HepG2 (cell line): ENCODE measurements around the gene IFI27L2. TPM values are rescaled to one million over a fixed set of nuclear protein-coding genes. Genes with fewer than 3 reads are reported as not detected.

Experiments
- AGO1 ChIP-seq: fragments of 200-400 bp; formaldehyde crosslinking; IDR thresholded peaks from 2 replicates; pipeline ENCODE4 v1.6.1; 2017; ENCODE audit warnings: mild to moderate bottlenecking, low read depth, low read length, moderate library complexity; ENCODE audit not compliant: poor library complexity, severe bottlenecking
- FOSL1 ChIP-seq: sonication (generic); formaldehyde crosslinking; IDR thresholded peaks from 2 replicates; pipeline ENCODE4 v1.9.0; 2021; ENCODE audit warnings: missing genetic modification reagents, borderline replicate concordance
- HNF4A ChIP-seq: sonication (generic); formaldehyde crosslinking; IDR thresholded peaks from 2 replicates; pipeline ENCODE4 v1.4.0; 2020; ENCODE audit warnings: missing genetic modification reagents
- NFKB2 ChIP-seq: sonication (generic); formaldehyde crosslinking; IDR thresholded peaks from 2 replicates; pipeline ENCODE4 v1.4.0; 2020; ENCODE audit warnings: missing genetic modification reagents, borderline replicate concordance
- SIN3A ChIP-seq: IDR thresholded peaks from 2 replicates; pipeline ENCODE4 v1.6.1; 2011; ENCODE audit warnings: low read depth, mild to moderate bottlenecking, control low read depth, low read length, borderline replicate concordance
- ZBTB21 ChIP-seq: sonication (generic); formaldehyde crosslinking; IDR thresholded peaks from 2 replicates; pipeline ENCODE4 v1.4.0; 2020; ENCODE audit warnings: missing genetic modification reagents
- ZMAT3 ChIP-seq: sonication (generic); formaldehyde crosslinking; conservative IDR thresholded peaks from 2 replicates; pipeline ENCODE4 v1.7.0; 2021; ENCODE audit warnings: missing genetic modification reagents
- ZNF24 ChIP-seq: fragments of 450-650 bp; IDR thresholded peaks from 2 replicates; pipeline ENCODE4 v1.6.1; 2017; ENCODE audit warnings: antibody characterized with exemption, mild to moderate bottlenecking
- ZSCAN31 ChIP-seq: sonication (generic); formaldehyde crosslinking; IDR thresholded peaks from 2 replicates; pipeline ENCODE4 v1.5.0; 2020; ENCODE audit warnings: low read depth, mild to moderate bottlenecking, missing genetic modification reagents
- polyA plus RNA-seq, 8 experiments: library from polyadenylated mRNA; depleted of rRNA in 3 of 8; stranded (reverse) in 7 of 8; unstranded in 1 of 8; fragments of >200 nt; fragmentation: Illumina TruSeq in 4 of 8; extraction: Trizol in 4 of 8; gene quantifications; 2 replicates each; pipeline versions ENCODE4 v1.2.1 to v1.2.3, GENCODE V29; 2011 to 2016; ENCODE audit warnings: low read depth in 4 of 8, missing spikeins in 1 of 8, mixed read lengths in 1 of 8; ENCODE audit not compliant: insufficient read depth in 1 of 8
- total RNA-seq, 5 experiments: library from RNA; depleted of rRNA; stranded (reverse); fragments of >200 nt; fragmentation: Illumina TruSeq; extraction: Trizol; gene quantifications; 2 replicates each; pipeline ENCODE4 v1.2.3, GENCODE V29; 2016; ENCODE audit warnings: low read depth in 1 of 5
- TF ChIP-seq, protein P1 (sequence below): sonication (generic); formaldehyde crosslinking; IDR thresholded peaks from 2 replicates; pipeline ENCODE4 v1.8.0; 2022; ENCODE audit warnings: low read depth, missing genetic modification reagents
- TF ChIP-seq, protein P2 (sequence below): sonication (generic); formaldehyde crosslinking; IDR thresholded peaks from 2 replicates; pipeline ENCODE4 v1.5.1; 2020; ENCODE audit warnings: missing genetic modification reagents, mild to moderate bottlenecking, borderline replicate concordance
- TF ChIP-seq, protein P3 (sequence below): sonication (generic); formaldehyde crosslinking; IDR thresholded peaks from 2 replicates; pipeline ENCODE4 v1.5.1; 2020; ENCODE audit warnings: mild to moderate bottlenecking, missing genetic modification reagents, moderate library complexity
- TF ChIP-seq, protein P4 (sequence below): IDR thresholded peaks from 2 replicates; pipeline ENCODE4 v1.6.1; 2016; ENCODE audit warnings: low read depth, missing genetic modification reagents, missing compliant biosample characterization
- TF ChIP-seq, protein P5 (sequence below): sonication (generic); formaldehyde crosslinking; IDR thresholded peaks from 2 replicates; pipeline ENCODE4 v1.4.0; 2020; ENCODE audit warnings: mild to moderate bottlenecking, missing genetic modification reagents

The IFI27L2 gene
- total and polyA plus RNA-seq, 2 of the 13 experiments (the other 11 are each of a cell fraction or from before 2014, with no cell fraction given): 4.3 to 4.8 TPM

DNA sequence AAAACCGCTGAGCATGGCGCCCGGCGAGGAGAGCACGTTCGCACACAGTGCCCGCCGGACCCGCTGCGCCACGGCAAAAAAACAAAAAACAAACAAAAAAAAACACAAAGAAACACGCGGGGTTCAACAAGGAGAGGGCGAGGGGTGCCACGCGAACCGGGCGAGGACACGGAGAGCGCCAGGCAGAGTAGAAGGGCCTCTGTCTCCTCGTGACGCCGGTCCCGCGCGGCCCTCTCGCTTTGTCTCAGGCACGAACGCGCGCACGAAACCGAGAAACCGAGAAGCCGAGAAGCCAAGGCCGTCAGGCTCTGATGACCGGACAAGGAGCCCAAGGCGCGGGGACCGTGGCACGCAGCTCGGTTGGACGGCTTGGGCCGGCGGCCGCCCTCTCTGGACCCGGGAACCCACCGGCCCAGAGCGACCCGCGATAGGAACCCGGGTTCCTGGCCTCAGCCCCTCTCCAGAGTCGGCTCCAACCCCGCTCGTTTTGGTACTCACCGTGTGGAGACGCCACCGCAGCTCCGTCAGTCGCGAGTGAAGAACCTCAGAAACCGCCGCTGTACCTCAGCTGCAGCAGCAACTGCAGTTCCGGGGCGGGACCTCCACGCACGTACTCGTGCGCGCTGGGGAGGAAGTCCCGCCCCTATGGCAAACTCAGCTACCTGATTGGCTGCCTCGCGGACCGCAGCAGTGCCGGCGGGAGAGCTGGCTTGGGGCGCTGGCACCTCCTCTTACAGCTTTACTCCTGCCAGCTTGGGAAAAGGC is 48.6 kb downstream of the IFI27L2 start, which contains the start of the genes DDX24 and IFI27L1 (continued):
- TF ChIP-seq, protein P1, sequence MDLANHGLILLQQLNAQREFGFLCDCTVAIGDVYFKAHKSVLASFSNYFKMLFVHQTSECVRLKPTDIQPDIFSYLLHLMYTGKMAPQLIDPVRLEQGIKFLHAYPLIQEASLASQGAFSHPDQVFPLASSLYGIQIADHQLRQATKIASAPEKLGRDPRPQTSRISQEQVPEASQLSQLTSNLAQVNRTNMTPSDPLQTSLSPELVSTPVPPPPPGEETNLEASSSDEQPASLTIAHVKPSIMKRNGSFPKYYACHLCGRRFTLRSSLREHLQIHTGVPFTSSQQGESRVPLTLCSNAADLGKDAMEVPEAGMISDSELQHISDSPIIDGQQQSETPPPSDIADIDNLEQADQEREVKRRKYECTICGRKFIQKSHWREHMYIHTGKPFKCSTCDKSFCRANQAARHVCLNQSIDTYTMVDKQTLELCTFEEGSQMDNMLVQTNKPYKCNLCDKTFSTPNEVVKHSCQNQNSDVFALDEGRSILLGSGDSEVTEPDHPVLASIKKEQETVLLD (CRISPR knock-in tag): no peak
- TF ChIP-seq ZSCAN31 (CRISPR knock-in tag): peak; percentile 76; the same call in 1 of the 2 replicates
- TF ChIP-seq FOSL1 (CRISPR knock-in tag): no peak
- 0 out of 2 replicates have a peak, but pooled peaks have one; percentile 45 for TF ChIP-seq ZMAT3
- TF ChIP-seq AGO1: peak; percentile 22
- TF ChIP-seq, protein P2, sequence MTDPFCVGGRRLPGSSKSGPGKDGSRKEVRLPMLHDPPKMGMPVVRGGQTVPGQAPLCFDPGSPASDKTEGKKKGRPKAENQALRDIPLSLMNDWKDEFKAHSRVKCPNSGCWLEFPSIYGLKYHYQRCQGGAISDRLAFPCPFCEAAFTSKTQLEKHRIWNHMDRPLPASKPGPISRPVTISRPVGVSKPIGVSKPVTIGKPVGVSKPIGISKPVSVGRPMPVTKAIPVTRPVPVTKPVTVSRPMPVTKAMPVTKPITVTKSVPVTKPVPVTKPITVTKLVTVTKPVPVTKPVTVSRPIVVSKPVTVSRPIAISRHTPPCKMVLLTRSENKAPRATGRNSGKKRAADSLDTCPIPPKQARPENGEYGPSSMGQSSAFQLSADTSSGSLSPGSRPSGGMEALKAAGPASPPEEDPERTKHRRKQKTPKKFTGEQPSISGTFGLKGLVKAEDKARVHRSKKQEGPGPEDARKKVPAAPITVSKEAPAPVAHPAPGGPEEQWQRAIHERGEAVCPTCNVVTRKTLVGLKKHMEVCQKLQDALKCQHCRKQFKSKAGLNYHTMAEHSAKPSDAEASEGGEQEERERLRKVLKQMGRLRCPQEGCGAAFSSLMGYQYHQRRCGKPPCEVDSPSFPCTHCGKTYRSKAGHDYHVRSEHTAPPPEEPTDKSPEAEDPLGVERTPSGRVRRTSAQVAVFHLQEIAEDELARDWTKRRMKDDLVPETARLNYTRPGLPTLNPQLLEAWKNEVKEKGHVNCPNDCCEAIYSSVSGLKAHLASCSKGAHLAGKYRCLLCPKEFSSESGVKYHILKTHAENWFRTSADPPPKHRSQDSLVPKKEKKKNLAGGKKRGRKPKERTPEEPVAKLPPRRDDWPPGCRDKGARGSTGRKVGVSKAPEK (CRISPR knock-in tag): peak; percentile 22; the same call in 1 of the 2 replicates
- TF ChIP-seq, protein P3, sequence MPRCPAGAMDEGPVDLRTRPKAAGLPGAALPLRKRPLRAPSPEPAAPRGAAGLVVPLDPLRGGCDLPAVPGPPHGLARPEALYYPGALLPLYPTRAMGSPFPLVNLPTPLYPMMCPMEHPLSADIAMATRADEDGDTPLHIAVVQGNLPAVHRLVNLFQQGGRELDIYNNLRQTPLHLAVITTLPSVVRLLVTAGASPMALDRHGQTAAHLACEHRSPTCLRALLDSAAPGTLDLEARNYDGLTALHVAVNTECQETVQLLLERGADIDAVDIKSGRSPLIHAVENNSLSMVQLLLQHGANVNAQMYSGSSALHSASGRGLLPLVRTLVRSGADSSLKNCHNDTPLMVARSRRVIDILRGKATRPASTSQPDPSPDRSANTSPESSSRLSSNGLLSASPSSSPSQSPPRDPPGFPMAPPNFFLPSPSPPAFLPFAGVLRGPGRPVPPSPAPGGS (CRISPR knock-in tag): peak; percentile 22; the same call in 1 of the 2 replicates
- TF ChIP-seq NFKB2 (CRISPR knock-in tag): peak; percentile 71; the same call in 1 of the 2 replicates
- TF ChIP-seq ZBTB21 (CRISPR knock-in tag): no peak
- TF ChIP-seq, protein P4, sequence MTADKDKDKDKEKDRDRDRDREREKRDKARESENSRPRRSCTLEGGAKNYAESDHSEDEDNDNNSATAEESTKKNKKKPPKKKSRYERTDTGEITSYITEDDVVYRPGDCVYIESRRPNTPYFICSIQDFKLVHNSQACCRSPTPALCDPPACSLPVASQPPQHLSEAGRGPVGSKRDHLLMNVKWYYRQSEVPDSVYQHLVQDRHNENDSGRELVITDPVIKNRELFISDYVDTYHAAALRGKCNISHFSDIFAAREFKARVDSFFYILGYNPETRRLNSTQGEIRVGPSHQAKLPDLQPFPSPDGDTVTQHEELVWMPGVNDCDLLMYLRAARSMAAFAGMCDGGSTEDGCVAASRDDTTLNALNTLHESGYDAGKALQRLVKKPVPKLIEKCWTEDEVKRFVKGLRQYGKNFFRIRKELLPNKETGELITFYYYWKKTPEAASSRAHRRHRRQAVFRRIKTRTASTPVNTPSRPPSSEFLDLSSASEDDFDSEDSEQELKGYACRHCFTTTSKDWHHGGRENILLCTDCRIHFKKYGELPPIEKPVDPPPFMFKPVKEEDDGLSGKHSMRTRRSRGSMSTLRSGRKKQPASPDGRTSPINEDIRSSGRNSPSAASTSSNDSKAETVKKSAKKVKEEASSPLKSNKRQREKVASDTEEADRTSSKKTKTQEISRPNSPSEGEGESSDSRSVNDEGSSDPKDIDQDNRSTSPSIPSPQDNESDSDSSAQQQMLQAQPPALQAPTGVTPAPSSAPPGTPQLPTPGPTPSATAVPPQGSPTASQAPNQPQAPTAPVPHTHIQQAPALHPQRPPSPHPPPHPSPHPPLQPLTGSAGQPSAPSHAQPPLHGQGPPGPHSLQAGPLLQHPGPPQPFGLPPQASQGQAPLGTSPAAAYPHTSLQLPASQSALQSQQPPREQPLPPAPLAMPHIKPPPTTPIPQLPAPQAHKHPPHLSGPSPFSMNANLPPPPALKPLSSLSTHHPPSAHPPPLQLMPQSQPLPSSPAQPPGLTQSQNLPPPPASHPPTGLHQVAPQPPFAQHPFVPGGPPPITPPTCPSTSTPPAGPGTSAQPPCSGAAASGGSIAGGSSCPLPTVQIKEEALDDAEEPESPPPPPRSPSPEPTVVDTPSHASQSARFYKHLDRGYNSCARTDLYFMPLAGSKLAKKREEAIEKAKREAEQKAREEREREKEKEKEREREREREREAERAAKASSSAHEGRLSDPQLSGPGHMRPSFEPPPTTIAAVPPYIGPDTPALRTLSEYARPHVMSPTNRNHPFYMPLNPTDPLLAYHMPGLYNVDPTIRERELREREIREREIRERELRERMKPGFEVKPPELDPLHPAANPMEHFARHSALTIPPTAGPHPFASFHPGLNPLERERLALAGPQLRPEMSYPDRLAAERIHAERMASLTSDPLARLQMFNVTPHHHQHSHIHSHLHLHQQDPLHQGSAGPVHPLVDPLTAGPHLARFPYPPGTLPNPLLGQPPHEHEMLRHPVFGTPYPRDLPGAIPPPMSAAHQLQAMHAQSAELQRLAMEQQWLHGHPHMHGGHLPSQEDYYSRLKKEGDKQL (CRISPR knock-in tag): no peak
- TF ChIP-seq, protein P5, sequence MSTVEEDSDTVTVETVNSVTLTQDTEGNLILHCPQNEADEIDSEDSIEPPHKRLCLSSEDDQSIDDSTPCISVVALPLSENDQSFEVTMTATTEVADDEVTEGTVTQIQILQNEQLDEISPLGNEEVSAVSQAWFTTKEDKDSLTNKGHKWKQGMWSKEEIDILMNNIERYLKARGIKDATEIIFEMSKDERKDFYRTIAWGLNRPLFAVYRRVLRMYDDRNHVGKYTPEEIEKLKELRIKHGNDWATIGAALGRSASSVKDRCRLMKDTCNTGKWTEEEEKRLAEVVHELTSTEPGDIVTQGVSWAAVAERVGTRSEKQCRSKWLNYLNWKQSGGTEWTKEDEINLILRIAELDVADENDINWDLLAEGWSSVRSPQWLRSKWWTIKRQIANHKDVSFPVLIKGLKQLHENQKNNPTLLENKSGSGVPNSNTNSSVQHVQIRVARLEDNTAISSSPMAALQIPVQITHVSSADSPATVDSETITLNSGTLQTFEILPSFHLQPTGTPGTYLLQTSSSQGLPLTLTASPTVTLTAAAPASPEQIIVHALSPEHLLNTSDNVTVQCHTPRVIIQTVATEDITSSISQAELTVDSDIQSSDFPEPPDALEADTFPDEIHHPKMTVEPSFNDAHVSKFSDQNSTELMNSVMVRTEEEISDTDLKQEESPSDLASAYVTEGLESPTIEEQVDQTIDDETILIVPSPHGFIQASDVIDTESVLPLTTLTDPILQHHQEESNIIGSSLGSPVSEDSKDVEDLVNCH (CRISPR knock-in tag): no peak
- no peak for TF ChIP-seq HNF4A
- no peak for TF ChIP-seq ZNF24
- TF ChIP-seq SIN3A: peak; percentile 63; the same call in 1 of the 2 replicates
